ENCODE measurements around the gene DNAJC27. TPM values are rescaled to one million over a fixed set of nuclear protein-coding genes. Genes with fewer than 3 reads are reported as not detected.
A peak's percentile ranks its signal among the peaks of the same experiment; 100 is the strongest.

Gene DNAJC27
- total and polyA plus RNA-seq, 2 of the 13 experiments (the other 11 are each of a cell fraction or from before 2014, with no cell fraction given): 3.1 to 3.7 TPM

DNA sequence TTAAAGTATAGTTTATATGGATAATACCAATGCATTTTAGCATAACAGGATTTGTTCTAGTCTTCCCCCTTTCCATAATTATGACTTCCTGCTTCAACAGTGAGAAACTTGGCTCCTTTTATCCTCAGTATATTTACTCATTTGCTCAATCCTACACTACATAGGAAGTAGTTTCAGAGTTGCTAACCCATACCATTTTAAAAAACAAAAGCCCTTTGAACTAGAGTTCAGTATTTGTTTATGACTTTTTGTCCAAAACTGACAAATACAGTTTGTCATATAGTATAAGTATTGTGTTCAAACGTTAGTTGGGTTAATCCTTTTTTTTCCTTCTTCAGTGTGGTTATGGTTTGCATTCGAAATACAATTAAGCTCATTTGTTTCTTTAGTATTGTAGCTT lies 5.9 kb upstream of the DNAJC27 start (continued):
- TF ChIP-seq, protein P1, sequence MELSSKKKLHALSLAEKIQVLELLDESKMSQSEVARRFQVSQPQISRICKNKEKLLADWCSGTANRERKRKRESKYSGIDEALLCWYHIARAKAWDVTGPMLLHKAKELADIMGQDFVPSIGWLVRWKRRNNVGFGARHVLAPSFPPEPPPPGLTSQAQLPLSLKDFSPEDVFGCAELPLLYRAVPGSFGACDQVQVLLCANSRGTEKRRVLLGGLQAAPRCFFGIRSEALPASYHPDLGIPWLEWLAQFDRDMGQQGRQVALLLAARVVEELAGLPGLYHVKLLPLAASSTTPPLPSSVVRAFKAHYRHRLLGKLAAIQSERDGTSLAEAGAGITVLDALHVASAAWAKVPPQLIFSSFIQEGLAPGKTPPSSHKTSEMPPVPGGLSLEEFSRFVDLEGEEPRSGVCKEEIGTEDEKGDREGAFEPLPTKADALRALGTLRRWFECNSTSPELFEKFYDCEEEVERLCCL (CRISPR knock-in tag; IDR thresholded peaks at IDR 0.05; ENCODE audit: borderline replicate concordance): no peak
- no peak for TF ChIP-seq SMAD3 (CRISPR knock-in tag; IDR thresholded peaks at IDR 0.05)
- TF ChIP-seq, protein P2, sequence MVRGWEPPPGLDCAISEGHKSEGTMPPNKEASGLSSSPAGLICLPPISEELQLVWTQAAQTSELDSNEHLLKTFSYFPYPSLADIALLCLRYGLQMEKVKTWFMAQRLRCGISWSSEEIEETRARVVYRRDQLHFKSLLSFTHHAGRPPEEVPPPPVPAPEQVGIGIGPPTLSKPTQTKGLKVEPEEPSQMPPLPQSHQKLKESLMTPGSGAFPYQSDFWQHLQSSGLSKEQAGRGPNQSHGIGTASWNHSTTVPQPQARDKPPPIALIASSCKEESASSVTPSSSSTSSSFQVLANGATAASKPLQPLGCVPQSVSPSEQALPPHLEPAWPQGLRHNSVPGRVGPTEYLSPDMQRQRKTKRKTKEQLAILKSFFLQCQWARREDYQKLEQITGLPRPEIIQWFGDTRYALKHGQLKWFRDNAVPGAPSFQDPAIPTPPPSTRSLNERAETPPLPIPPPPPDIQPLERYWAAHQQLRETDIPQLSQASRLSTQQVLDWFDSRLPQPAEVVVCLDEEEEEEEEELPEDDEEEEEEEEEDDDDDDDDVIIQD (CRISPR knock-in tag; IDR thresholded peaks at IDR 0.05; ENCODE audit: low read depth): no peak
- TF ChIP-seq AKNA (CRISPR knock-in tag; IDR thresholded peaks at IDR 0.05; ENCODE audit: borderline replicate concordance): no peak
- TF ChIP-seq, protein P3, sequence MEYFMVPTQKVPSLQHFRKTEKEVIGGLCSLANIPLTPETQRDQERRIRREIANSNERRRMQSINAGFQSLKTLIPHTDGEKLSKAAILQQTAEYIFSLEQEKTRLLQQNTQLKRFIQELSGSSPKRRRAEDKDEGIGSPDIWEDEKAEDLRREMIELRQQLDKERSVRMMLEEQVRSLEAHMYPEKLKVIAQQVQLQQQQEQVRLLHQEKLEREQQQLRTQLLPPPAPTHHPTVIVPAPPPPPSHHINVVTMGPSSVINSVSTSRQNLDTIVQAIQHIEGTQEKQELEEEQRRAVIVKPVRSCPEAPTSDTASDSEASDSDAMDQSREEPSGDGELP (IDR thresholded peaks at IDR 0.05; ENCODE audit: borderline replicate concordance, low read depth): no peak
- TF ChIP-seq MAFK (conservative IDR thresholded peaks at IDR 0.05 in 1 of 2, IDR thresholded peaks at IDR 0.05 in 1 of 2; ENCODE audit: low read length in 2 of 2): no peak
- TF ChIP-seq ARID5B (CRISPR knock-in tag; IDR thresholded peaks at IDR 0.05): peak; percentile 42; the same call in 1 of the 2 replicates
- TF ChIP-seq ZNF281 (CRISPR knock-in tag; IDR thresholded peaks at IDR 0.05; ENCODE audit: borderline replicate concordance): no peak
- TF ChIP-seq FLYWCH1 (CRISPR knock-in tag; IDR thresholded peaks at IDR 0.05): no peak
- TF ChIP-seq ZNF138 (CRISPR knock-in tag; IDR thresholded peaks at IDR 0.05; ENCODE audit: low read depth): no peak
- no peak for TF ChIP-seq HDAC1 (CRISPR knock-in tag; IDR thresholded peaks at IDR 0.05)
- TF ChIP-seq ZNF777 (CRISPR knock-in tag; IDR thresholded peaks at IDR 0.05): no peak
- no peak for TF ChIP-seq ZNF230 (CRISPR knock-in tag; IDR thresholded peaks at IDR 0.05)
